Suprapubic skin (tissue), 4 donors: ENCODE data around the gene CEBPB. TPM values are rescaled to one million over a fixed set of nuclear protein-coding genes. Genes with fewer than 3 reads are reported as not detected.
A peak's percentile ranks its signal among the peaks of the same experiment; 100 is the strongest.

Source experiments
- DNase-seq, 2 donors: peaks; one replicate each; pipeline ENCODE4 v3.0.0-alpha.2; 2019; ENCODE audit warnings: low spot score in 2 of 2
- H3K27ac ChIP-seq: fragments of 200-600 bp; sonication (generic); one replicate; pipeline ENCODE4 v1.5.1; 2019
- H3K27me3 ChIP-seq: fragments of 200-600 bp; sonication (generic); one replicate; pipeline ENCODE4 v1.5.1; 2019
- H3K36me3 ChIP-seq: fragments of 200-600 bp; sonication (generic); one replicate; pipeline ENCODE4 v1.5.1; 2019
- H3K4me1 ChIP-seq: fragments of 200-600 bp; sonication (generic); one replicate; pipeline ENCODE4 v1.5.1; 2019
- H3K4me3 ChIP-seq: fragments of 200-600 bp; sonication (generic); one replicate; pipeline ENCODE4 v1.5.1; 2019; ENCODE audit warnings: mild to moderate bottlenecking
- H3K9me3 ChIP-seq: fragments of 200-600 bp; sonication (generic); one replicate; pipeline ENCODE4 v1.5.1; 2019
- EP300 ChIP-seq: sonication (generic); formaldehyde crosslinking; IDR thresholded peaks from one replicate; pipeline ENCODE4 v1.6.1; 2017; ENCODE audit warnings: antibody characterized with exemption
- POLR2A ChIP-seq, 2 donors: fragments of 450-650 bp; IDR thresholded peaks; one replicate each; pipeline ENCODE4 v1.6.1; 2017; ENCODE audit warnings: antibody characterized with exemption in 2 of 2, mild to moderate bottlenecking in 2 of 2, moderate library complexity in 2 of 2
- POLR2AphosphoS5 ChIP-seq, 3 donors: sonication (generic); formaldehyde crosslinking; IDR thresholded peaks; one replicate each; pipeline ENCODE4 v1.6.1; 2017; ENCODE audit warnings: antibody characterized with exemption in 3 of 3
- WGBS: methylation state at CpG from one replicate; pipeline ENCODE4 v1.1.5; 2018; 5-methylcytosine and 5-hydroxymethylcytosine counted together
- total RNA-seq, 4 donors: library from RNA; depleted of rRNA; stranded (reverse); fragments of >200 nt; gene quantifications; one replicate each; pipeline ENCODE4 v1.1.0, GENCODE V29; 2016
- TF ChIP-seq, protein P1 (sequence below), 2 donors: fragments of 200-600 bp in 1 of 2; fragments of 450-650 bp in 1 of 2; sonication (generic) in 1 of 2; IDR thresholded peaks; one replicate each; pipeline ENCODE4 v1.5.1; 2016 to 2019; ENCODE audit warnings: antibody characterized with exemption in 2 of 2, mild to moderate bottlenecking in 1 of 2, moderate library complexity in 1 of 2

The CEBPB gene
- total RNA-seq, 4 donors from 2014 or later = 43.2 to 83.9 (median 69.2) TPM

DNA sequence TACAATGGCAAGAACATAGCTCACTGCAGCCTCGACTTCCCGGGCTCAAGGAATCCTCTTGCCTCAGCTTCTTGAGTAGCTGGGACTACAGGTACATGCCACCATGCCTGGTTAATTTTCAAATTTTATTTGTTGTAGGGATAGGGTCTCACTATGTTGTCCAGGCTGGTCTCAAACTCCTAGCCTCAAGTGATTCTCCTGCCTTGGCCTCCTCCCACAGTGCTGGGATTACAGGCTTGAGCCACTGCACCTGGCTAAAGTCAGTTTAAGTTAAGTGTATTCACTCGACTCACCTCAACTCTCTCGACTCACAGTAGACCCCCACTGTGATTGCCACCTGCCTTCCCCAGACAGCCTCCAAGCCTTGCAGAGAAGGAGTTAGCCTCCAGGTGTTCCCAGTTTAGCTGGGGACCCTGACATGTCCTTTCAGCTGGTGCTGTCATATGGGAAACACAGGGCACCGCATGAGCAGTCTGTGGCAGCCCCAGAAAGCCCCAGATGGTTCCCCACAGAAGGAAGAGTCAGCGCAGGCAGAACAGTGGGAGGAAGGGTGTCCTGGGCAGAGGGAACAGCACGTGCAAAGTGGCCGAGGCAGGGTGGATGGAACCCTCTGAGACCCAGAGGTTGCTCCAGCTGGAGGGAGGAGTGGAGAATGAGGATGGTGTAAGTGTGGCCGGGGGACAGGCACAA lies 40.4 kb downstream of the CEBPB start:
- Histone ChIP-seq H3K9me3 (no peaks in the 10 kb centered on the region), H3K4me1 (peaks cover 27% of the 10 kb centered on the region), H3K4me3 (no peak overlapping the region), H3K36me3 (no peaks in the 10 kb centered on the region), H3K27ac (no peak overlapping the region), H3K27me3 (no peaks in the 10 kb centered on the region)
- DNase-seq = no peak
- 91% methylated on average over 8 of the region's 9 CpGs for WGBS
- TF ChIP-seq POLR2A (IDR thresholded peaks at IDR 0.05) (no peak), POLR2AphosphoS5 (IDR thresholded peaks at IDR 0.05) (no peak), EP300 (no peak)
- TF ChIP-seq, protein P1, sequence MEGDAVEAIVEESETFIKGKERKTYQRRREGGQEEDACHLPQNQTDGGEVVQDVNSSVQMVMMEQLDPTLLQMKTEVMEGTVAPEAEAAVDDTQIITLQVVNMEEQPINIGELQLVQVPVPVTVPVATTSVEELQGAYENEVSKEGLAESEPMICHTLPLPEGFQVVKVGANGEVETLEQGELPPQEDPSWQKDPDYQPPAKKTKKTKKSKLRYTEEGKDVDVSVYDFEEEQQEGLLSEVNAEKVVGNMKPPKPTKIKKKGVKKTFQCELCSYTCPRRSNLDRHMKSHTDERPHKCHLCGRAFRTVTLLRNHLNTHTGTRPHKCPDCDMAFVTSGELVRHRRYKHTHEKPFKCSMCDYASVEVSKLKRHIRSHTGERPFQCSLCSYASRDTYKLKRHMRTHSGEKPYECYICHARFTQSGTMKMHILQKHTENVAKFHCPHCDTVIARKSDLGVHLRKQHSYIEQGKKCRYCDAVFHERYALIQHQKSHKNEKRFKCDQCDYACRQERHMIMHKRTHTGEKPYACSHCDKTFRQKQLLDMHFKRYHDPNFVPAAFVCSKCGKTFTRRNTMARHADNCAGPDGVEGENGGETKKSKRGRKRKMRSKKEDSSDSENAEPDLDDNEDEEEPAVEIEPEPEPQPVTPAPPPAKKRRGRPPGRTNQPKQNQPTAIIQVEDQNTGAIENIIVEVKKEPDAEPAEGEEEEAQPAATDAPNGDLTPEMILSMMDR (IDR thresholded peaks at IDR 0.05) = no peak

DNA sequence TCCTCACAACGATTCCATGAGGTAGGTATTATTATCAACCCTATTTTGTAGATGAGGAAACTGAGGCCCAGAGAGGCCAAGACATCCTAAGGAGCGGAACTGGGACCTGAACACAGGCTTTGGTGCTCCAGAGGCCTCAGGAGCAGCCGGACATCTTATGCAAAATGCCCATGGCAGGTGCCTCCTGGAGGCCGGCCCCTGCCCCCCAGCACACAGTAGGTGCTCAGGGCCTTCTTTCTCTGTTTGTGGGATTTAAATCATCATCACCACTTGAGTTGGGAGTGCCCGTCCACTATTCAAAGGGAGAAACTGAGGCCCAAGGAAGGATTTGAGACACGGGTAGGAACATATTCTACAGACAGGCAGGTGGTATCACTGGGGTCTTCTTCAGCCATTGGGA lies 41.2 kb downstream of the CEBPB start:
- TF ChIP-seq, protein P1 (IDR thresholded peaks at IDR 0.05) = no peak
- no peak for TF ChIP-seq POLR2AphosphoS5 (IDR thresholded peaks at IDR 0.05)
- TF ChIP-seq EP300 = no peak
- TF ChIP-seq POLR2A (IDR thresholded peaks at IDR 0.05) = no peak
- 94% methylated on average over 6 of the region's 6 CpGs for WGBS
- no peak overlapping the region for H3K27ac ChIP-seq
- H3K36me3 ChIP-seq = no peaks in the 10 kb centered on the region
- H3K4me3 ChIP-seq = no peak overlapping the region
- peaks cover 19% of the 10 kb centered on the region for H3K4me1 ChIP-seq
- no peaks in the 10 kb centered on the region for H3K27me3 ChIP-seq
- no peak for DNase-seq
- H3K9me3 ChIP-seq = no peaks in the 10 kb centered on the region

- H3K27me3 ChIP-seq = no peaks in the 10 kb centered on the region
- TF ChIP-seq EP300 (no peak), POLR2A (IDR thresholded peaks at IDR 0.05) (no peak), POLR2AphosphoS5 (IDR thresholded peaks at IDR 0.05) (no peak)
- TF ChIP-seq, protein P1 (IDR thresholded peaks at IDR 0.05) = no peak
- H3K36me3 ChIP-seq = no peaks in the 10 kb centered on the region
- H3K9me3 ChIP-seq = no peaks in the 10 kb centered on the region
- WGBS = 81% methylated on average over 7 of the region's 7 CpGs
- no peak overlapping the region for H3K4me3 ChIP-seq
- peaks cover 17% of the 10 kb centered on the region for H3K4me1 ChIP-seq
- H3K27ac ChIP-seq = peak overlapping the region; percentile 81
- no peak for DNase-seq
Observed at GRCh38 chr20:50232651-50233324, 42.2 kb downstream of the CEBPB start.

DNA sequence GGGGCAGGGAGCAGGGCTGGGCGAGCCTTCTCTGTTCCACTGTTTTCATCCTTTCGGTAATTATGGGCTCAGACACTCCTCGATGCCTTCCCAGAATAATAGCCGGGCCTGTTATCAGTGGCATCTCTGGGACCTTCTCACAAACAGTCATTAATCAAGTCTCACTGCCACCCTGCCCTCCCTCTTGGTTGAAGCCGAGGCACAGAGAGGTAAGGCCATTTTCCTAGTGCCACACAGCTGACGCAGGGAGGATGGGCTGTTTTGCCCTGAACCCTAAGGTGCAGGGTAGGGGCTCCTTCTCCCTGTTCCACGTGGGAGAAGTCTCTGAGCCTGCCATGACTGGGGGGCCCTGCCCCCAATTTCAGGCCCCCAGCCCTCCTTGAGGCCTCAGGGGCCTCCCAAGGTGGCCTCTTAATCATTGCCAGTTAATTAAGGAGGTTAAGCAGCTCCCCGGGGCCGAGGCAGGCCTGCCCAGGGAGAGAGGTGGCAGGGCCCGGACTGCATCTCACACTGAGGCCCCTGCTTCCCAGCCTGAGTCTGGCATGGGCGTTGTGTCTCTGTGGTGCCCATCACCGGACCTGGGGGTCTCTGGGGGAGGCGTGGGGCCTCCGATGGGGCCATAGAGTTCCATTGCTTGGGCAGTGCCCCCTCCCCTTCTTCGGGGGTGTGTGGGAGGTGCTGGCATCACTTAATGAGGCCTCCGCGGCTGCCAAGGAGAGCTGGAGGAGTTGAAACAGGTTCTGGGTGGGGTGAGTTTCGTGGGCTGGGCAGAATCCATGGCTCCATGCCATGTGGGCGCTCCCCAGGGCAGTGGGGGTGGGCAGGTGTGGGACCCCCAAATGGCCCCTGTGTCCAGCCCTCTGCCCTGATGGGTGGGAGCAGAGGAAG lies 42.9 kb downstream of the CEBPB start:
- Histone ChIP-seq H3K27ac (peak overlapping the region; percentile 81), H3K4me1 (peaks cover 17% of the 10 kb centered on the region), H3K27me3 (no peaks in the 10 kb centered on the region), H3K9me3 (no peaks in the 10 kb centered on the region), H3K36me3 (no peaks in the 10 kb centered on the region), H3K4me3 (no peak overlapping the region)
- TF ChIP-seq POLR2A (IDR thresholded peaks at IDR 0.05) (no peak), EP300 (no peak), POLR2AphosphoS5 (IDR thresholded peaks at IDR 0.05) (no peak)
- TF ChIP-seq, protein P1 (IDR thresholded peaks at IDR 0.05) = no peak
- 76% methylated on average over 5 of the region's 19 CpGs for WGBS
- no peak for DNase-seq
